NOMO-1 treated with dmso at 0.1 percent for 144 hours (cell line): ENCODE results near the gene AP2S1.
"Not testable (repeated sequence)": the region's sequence is repeated elsewhere in the genome, so short reads cannot be mapped to it uniquely, and the experiment has no call there.

Experiments used
- DNase-seq: peaks from one replicate; lab custom pipeline; 2025; ENCODE audit not compliant: unreplicated experiment; lab: John Stamatoyannopoulos, UW

The AP2S1 gene

GRCh38 chr19:46844067-46844489, 6.6 kb downstream of the AP2S1 start:
- DNase-seq: no peak

GRCh38 chr19:46842791-46843190, 7.9 kb downstream of the AP2S1 start:
- no peak for DNase-seq

- DNase-seq: no peak
Measured at GRCh38 chr19:46841458-46842083, 9.1 kb downstream of the AP2S1 start.

GRCh38 chr19:46840498-46840942, 10.1 kb downstream of the AP2S1 start:
- DNase-seq: peak; percentile 24

- DNase-seq: no peak
Measured at GRCh38 chr19:46839752-46840497, 10.7 kb downstream of the AP2S1 start.

GRCh38 chr19:46838160-46838559, 12.5 kb downstream of the AP2S1 start:
- no peak for DNase-seq

GRCh38 chr19:46834984-46835383, 15.7 kb downstream of the AP2S1 start:
- no peak for DNase-seq

GRCh38 chr19:46834121-46834520, 16.5 kb downstream of the AP2S1 start:
- no peak for DNase-seq

- no peak for DNase-seq
Measured at GRCh38 chr19:46830864-46831263, 19.8 kb downstream of the AP2S1 start.

- no peak for DNase-seq
Measured at GRCh38 chr19:46828484-46828883, 22.2 kb downstream of the AP2S1 start.

GRCh38 chr19:46825731-46826055, 25.0 kb downstream of the AP2S1 start:
- no peak for DNase-seq

- DNase-seq: peak; percentile 54
Measured at GRCh38 chr19:46824890-46825730, 25.5 kb downstream of the AP2S1 start.

GRCh38 chr19:46823049-46823448, 27.6 kb downstream of the AP2S1 start:
- no peak for DNase-seq

GRCh38 chr19:46822410-46822787, 28.2 kb downstream of the AP2S1 start:
- not testable (repeated sequence) for DNase-seq

GRCh38 chr19:46821512-46822409, 28.9 kb downstream of the AP2S1 start:
- no peak for DNase-seq

GRCh38 chr19:46818812-46819211, 31.8 kb downstream of the AP2S1 start:
- no peak for DNase-seq

- DNase-seq: no peak
Measured at GRCh38 chr19:46815833-46816627, 34.6 kb downstream of the AP2S1 start.

GRCh38 chr19:46813839-46814358, 36.7 kb downstream of the AP2S1 start:
- DNase-seq: no peak

GRCh38 chr19:46812977-46813838, 37.4 kb downstream of the AP2S1 start:
- DNase-seq: no peak
